ENCODE measurements around the gene COL17A1. TPM values are rescaled to one million over a fixed set of nuclear protein-coding genes. Genes with fewer than 3 reads are reported as not detected.

COL17A1 gene
- total RNA-seq, 1 donor from 2014 or later = not detected

DNA sequence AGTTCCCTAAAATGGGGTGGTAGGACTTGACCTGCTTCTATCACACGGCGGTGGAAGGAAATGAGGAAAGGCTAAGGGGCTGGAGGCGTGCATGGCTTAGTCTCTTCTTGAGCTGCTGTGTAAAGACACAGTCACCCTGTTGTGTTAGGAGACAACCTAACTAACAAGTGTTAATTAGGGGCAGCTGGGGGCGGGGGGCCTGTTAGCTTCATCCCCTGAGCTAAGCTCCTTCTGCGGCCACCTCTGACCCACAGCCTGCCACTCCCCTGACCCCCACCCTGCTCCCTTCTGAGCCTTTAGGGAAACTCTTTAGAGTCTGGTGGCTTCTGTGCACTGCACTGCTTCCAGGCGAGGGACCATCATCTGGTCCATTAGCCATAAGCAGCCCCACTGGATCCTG, 28.0 kb downstream of the COL17A1 start:
- no peaks in the 10 kb centered on the region for H3K9me3 Mint-ChIP-seq (ENCODE audit: low read depth)
- no peak overlapping the region for H3K27ac Mint-ChIP-seq (ENCODE audit: unreplicated experiment)

DNA sequence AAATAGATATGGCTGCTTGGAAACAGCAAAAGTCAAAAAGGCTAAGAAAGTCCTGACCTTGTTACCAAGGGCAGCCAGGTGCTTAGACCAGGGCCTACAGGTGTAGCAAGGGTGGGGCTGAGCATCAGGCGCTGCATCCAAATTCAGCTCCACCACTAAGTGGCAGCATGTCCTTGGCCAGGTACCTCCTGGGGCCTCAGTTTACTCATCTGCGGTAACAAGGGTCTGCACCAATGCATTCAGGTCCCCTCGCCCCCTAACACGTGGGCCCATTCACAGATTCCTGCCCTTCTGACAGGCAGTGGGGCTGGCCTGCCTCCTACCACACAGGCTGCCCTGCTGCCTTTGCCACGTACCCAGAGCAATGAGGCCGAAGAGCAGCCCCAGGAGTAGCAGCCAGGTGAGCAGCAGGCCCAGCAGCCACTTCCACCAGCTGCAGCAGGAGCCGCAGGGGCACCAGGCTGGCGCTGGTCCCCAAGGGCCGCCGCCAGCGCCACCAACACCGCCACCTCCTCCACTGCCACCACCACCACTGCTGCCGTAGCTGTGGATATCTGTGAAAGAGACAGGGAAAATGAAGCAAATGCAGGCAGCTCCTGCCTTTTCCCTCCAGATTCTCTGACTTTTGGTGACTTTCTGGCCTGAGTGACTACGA, 28.9 kb downstream of the COL17A1 start:
- TF ChIP-seq, protein P1, sequence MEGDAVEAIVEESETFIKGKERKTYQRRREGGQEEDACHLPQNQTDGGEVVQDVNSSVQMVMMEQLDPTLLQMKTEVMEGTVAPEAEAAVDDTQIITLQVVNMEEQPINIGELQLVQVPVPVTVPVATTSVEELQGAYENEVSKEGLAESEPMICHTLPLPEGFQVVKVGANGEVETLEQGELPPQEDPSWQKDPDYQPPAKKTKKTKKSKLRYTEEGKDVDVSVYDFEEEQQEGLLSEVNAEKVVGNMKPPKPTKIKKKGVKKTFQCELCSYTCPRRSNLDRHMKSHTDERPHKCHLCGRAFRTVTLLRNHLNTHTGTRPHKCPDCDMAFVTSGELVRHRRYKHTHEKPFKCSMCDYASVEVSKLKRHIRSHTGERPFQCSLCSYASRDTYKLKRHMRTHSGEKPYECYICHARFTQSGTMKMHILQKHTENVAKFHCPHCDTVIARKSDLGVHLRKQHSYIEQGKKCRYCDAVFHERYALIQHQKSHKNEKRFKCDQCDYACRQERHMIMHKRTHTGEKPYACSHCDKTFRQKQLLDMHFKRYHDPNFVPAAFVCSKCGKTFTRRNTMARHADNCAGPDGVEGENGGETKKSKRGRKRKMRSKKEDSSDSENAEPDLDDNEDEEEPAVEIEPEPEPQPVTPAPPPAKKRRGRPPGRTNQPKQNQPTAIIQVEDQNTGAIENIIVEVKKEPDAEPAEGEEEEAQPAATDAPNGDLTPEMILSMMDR (IDR thresholded peaks at IDR 0.05) = no peak
- Mint-ChIP-seq H3K27me3 (ENCODE audit: low read depth) (no peaks in the 10 kb centered on the region), H3K36me3 (ENCODE audit: low read depth) (no peaks in the 10 kb centered on the region), H3K4me3 (ENCODE audit: unreplicated experiment) (no peak overlapping the region), H3K27ac (ENCODE audit: unreplicated experiment) (no peak overlapping the region), H3K4me1 (ENCODE audit: low read depth) (no peaks in the 10 kb centered on the region), H3K9me3 (ENCODE audit: low read depth) (no peaks in the 10 kb centered on the region)
- no peak for DNase-seq (ENCODE audit: low spot score)

More for the DNA sequence above, 28.0 kb downstream of the COL17A1 start:
- H3K4me3 Mint-ChIP-seq (ENCODE audit: unreplicated experiment) = no peak overlapping the region
- no peak for DNase-seq (ENCODE audit: low spot score)
- no peaks in the 10 kb centered on the region for H3K36me3 Mint-ChIP-seq (ENCODE audit: low read depth)
- no peaks in the 10 kb centered on the region for H3K27me3 Mint-ChIP-seq (ENCODE audit: low read depth)
- TF ChIP-seq, protein P1 (IDR thresholded peaks at IDR 0.05) = no peak
- no peaks in the 10 kb centered on the region for H3K4me1 Mint-ChIP-seq (ENCODE audit: low read depth)

DNA sequence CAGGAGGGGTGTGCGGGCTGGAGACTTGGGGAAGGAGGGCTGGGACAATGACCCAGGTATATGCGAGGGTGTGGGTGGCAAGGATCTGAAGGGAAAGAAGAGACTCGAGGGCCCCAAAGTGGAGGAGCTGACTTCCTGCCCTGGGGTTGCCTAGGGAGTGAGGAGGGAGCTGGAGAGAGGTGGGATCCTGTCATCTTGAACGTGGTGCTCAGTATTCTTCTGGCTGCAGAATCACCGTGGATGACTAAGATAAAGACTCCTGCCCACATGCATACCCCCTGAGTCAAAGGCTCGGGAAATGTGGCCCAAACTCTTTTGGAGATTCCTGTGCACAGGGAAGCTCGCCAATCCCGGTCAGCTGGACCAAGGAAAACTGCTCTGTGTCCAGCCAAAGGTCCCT, 31.2 kb downstream of the COL17A1 start:
- TF ChIP-seq, protein P1 (IDR thresholded peaks at IDR 0.05) = no peak
- H3K4me1 Mint-ChIP-seq (ENCODE audit: low read depth) = peaks cover 4% of the 10 kb centered on the region
- H3K27me3 Mint-ChIP-seq (ENCODE audit: low read depth) = no peaks in the 10 kb centered on the region
- H3K36me3 Mint-ChIP-seq (ENCODE audit: low read depth) = no peaks in the 10 kb centered on the region
- H3K9me3 Mint-ChIP-seq (ENCODE audit: low read depth) = no peaks in the 10 kb centered on the region
- H3K27ac Mint-ChIP-seq (ENCODE audit: unreplicated experiment) = no peak overlapping the region
- H3K4me3 Mint-ChIP-seq (ENCODE audit: unreplicated experiment) = no peak overlapping the region
- no peak for DNase-seq (ENCODE audit: low spot score)

DNA sequence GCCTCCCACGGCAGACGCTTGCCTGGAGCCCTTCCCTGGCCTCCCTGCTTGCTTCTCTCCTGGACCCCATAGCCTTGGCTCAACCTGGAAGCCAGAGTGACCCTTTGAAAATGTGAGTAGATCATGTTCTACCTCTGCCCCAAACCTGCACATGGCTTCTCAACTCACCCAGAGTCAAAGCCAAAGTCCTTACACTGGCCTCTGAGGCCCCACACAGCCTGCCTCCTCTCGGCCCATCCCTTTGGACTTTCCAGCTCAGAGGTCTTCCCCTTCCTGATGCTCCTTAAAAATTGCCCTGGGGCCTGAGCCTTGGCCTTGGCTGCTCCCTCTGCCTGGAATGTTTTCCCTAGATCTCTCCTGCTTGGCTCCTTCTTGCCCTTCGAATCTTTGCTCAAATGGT, 32.5 kb downstream of the COL17A1 start:
- peaks cover 4% of the 10 kb centered on the region for H3K4me1 Mint-ChIP-seq (ENCODE audit: low read depth)
- H3K9me3 Mint-ChIP-seq (ENCODE audit: low read depth) = no peaks in the 10 kb centered on the region
- no peak for DNase-seq (ENCODE audit: low spot score)
- no peak overlapping the region for H3K4me3 Mint-ChIP-seq (ENCODE audit: unreplicated experiment)
- no peaks in the 10 kb centered on the region for H3K27me3 Mint-ChIP-seq (ENCODE audit: low read depth)
- H3K36me3 Mint-ChIP-seq (ENCODE audit: low read depth) = no peaks in the 10 kb centered on the region
- TF ChIP-seq, protein P1 (IDR thresholded peaks at IDR 0.05) = no peak
- no peak overlapping the region for H3K27ac Mint-ChIP-seq (ENCODE audit: unreplicated experiment)

DNA sequence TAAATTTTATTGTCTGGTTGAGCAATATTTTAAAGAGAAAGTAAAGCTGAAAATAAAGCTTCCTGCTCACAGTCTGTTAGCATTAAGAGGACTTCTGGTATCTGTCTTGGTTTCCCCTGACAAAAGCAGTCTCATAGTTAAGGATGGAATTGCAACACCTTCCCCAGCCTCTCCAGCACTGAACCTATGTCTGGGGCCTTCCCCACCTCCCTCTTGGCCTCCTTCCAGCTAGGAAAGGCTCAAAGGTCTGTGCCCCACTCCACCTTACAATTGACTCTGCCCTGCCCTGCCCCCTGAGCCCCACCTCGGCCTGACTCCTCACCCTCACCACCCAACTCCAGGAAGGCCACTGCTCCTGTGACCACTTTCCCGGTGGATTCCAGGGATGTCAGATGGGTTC, 33.2 kb downstream of the COL17A1 start:
- Mint-ChIP-seq H3K27me3 (ENCODE audit: low read depth) (no peaks in the 10 kb centered on the region), H3K27ac (ENCODE audit: unreplicated experiment) (no peak overlapping the region), H3K9me3 (ENCODE audit: low read depth) (no peaks in the 10 kb centered on the region), H3K4me3 (ENCODE audit: unreplicated experiment) (no peak overlapping the region), H3K4me1 (ENCODE audit: low read depth) (peaks cover 4% of the 10 kb centered on the region), H3K36me3 (ENCODE audit: low read depth) (no peaks in the 10 kb centered on the region)
- TF ChIP-seq, protein P1 (IDR thresholded peaks at IDR 0.05) = no peak
- no peak for DNase-seq (ENCODE audit: low spot score)
